Caco-2 (cell line): ENCODE measurements around the gene TFAP2A. TPM values are rescaled to one million over a fixed set of nuclear protein-coding genes. Genes with fewer than 3 reads are reported as not detected.

Experiments
- BruUV-seq: library from RNA; stranded (reverse); fragments of 400-500 nt; replicated peaks from 2 replicates; lab custom pipeline; 2021; lab: Mats Ljungman, UMichigan
- CTCF ChIA-PET: fragments of 300-600 bp; sonication (Branson Sonifier 250); formaldehyde crosslinking; loops from one replicate; lab custom pipeline; 2022; ENCODE audit warnings: antibody characterized with exemption; lab: Charles Lee
- POLR2A ChIA-PET: fragments of 300-600 bp; sonication (Branson Sonifier 250); formaldehyde crosslinking; loops from one replicate; lab custom pipeline; 2022; ENCODE audit warnings: antibody characterized with exemption; lab: Charles Lee
- DNase-seq, 2 experiments: peaks; one replicate each; pipeline versions ENCODE4 v3.0.0 to v3.0.0-alpha.2; 2020 to 2022
- H3K27me3 ChIP-seq: replicated peaks from 2 replicates; pipeline ENCODE4 v1.6.0; 2011; ENCODE audit warnings: low read length; ENCODE audit not compliant: control insufficient read depth, insufficient read depth
- H3K36me3 ChIP-seq: 2 replicates; pipeline ENCODE4 v1.5.1; 2011; ENCODE audit warnings: low read length; ENCODE audit not compliant: control insufficient read depth, insufficient read depth
- H3K4me1 ChIP-seq: fragments of 250-450 bp; sonication (Bioruptor Pico); 2 replicates; pipeline ENCODE4 v1.5.1; 2020; ENCODE audit warnings: mild to moderate bottlenecking
- H3K4me3 ChIP-seq: 2 replicates; pipeline ENCODE4 v1.5.1; 2011; ENCODE audit warnings: low read depth, mild to moderate bottlenecking, control low read depth, low read length
- H3K9me3 ChIP-seq: fragments of 250-450 bp; sonication (Bioruptor Pico); 2 replicates; pipeline ENCODE4 v1.5.1; 2020; ENCODE audit warnings: mild to moderate bottlenecking, moderate library complexity
- H3K27ac Mint-ChIP-seq: one replicate; pipeline ENCODE4 v1.8.0; 2022; ENCODE audit warnings: mixed read lengths; ENCODE audit not compliant: unreplicated experiment
- H3K27me3 Mint-ChIP-seq: one replicate; pipeline ENCODE4 v1.8.0; 2022; ENCODE audit warnings: mixed read lengths; ENCODE audit not compliant: insufficient read depth, unreplicated experiment
- H3K36me3 Mint-ChIP-seq: one replicate; pipeline ENCODE4 v1.8.0; 2022; ENCODE audit warnings: mild to moderate bottlenecking, mixed read lengths; ENCODE audit not compliant: insufficient read depth, unreplicated experiment
- H3K4me1 Mint-ChIP-seq: one replicate; pipeline ENCODE4 v1.8.0; 2022; ENCODE audit warnings: low read depth, mixed read lengths; ENCODE audit not compliant: unreplicated experiment
- H3K4me3 Mint-ChIP-seq: one replicate; pipeline ENCODE4 v1.8.0; 2022; ENCODE audit warnings: mild to moderate bottlenecking, moderate library complexity, mixed read lengths; ENCODE audit not compliant: unreplicated experiment
- H3K9me3 Mint-ChIP-seq: one replicate; pipeline ENCODE4 v1.8.0; 2022; ENCODE audit warnings: mixed read lengths; ENCODE audit not compliant: unreplicated experiment
- CTCF ChIP-seq, 2 experiments: fragments of 200-600 bp in 1 of 2; IDR thresholded peaks; 1 replicate in 1 of 2; 2 replicates in 1 of 2; pipeline versions ENCODE4 v1.5.1 to v1.8.0; 2011 to 2022; ENCODE audit warnings: antibody characterized with exemption in 1 of 2, control low read depth in 1 of 2, inconsistent platforms in 1 of 2, low read depth in 1 of 2, low read length in 1 of 2, mild to moderate bottlenecking in 1 of 2, moderate library complexity in 1 of 2; ENCODE audit not compliant: insufficient read depth in 1 of 2, severe bottlenecking in 1 of 2, unreplicated experiment in 1 of 2
- intact Hi-C: fragments of 100-400 bp; cut with micrococcal nuclease; formaldehyde crosslinking; loops from one replicate; pipeline ENCODE4 v1.10.0; 2022; ENCODE audit not compliant: unreplicated experiment
- total RNA-seq: library from RNA; stranded (reverse); gene quantifications from 2 replicates; pipeline ENCODE4 v1.2.3, GENCODE V29; 2022

Gene TFAP2A
- total RNA-seq, 1 experiment from 2014 or later = 6.3 TPM

GRCh38 chr6:10407018-10407673, 7.7 kb downstream of the TFAP2A start:
- H3K4me1 ChIP-seq = peaks cover 17% of the 10 kb centered on the region; the same call in 1 of the 2 replicates
- Mint-ChIP-seq H3K9me3 (no peaks in the 10 kb centered on the region), H3K4me3 (no peak overlapping the region), H3K27me3 (peaks cover 2% of the 10 kb centered on the region), H3K4me1 (peaks cover 20% of the 10 kb centered on the region), H3K36me3 (peaks cover 37% of the 10 kb centered on the region), H3K27ac (no peak overlapping the region)
- DNase-seq = no peak
- no TSS peak for BruUV-seq
- TF ChIP-seq CTCF (IDR thresholded peaks at IDR 0.05; ENCODE audit: insufficient read depth in 1 of 2, low read depth in 1 of 2, low read length in 1 of 2, severe bottlenecking in 1 of 2, unreplicated experiment in 1 of 2) = no peak
- ChIA-PET CTCF (interaction anchor here (0.7 kb wide), 1 partner anchor 512 kb away, joined by 5 read pairs; no protein-coding TSS in a partner anchor), POLR2A (no interaction called here)
- no peaks in the 10 kb centered on the region for H3K9me3 ChIP-seq
- H3K4me3 ChIP-seq = no peak overlapping the region
- no peaks in the 10 kb centered on the region for H3K27me3 ChIP-seq
- no peaks in the 10 kb centered on the region for H3K36me3 ChIP-seq
- intact Hi-C loops = loop anchor here (10.0 kb wide), 1 partner anchor 862 kb away; no protein-coding TSS in a partner anchor

- ChIA-PET POLR2A (interaction anchor here (0.6 kb wide), 1 partner anchor 8 kb away, joined by 3 read pairs; no protein-coding TSS in a partner anchor), CTCF (interaction anchor here (0.7 kb wide), 1 partner anchor 511 kb away, joined by 5 read pairs; no protein-coding TSS in a partner anchor)
- H3K36me3 ChIP-seq = no peaks in the 10 kb centered on the region
- H3K27ac Mint-ChIP-seq = no peak overlapping the region
- peaks cover 25% of the 10 kb centered on the region for H3K4me1 Mint-ChIP-seq
- peaks cover 2% of the 10 kb centered on the region for H3K27me3 Mint-ChIP-seq
- no peaks in the 10 kb centered on the region for H3K9me3 ChIP-seq
- no peak overlapping the region for H3K4me3 ChIP-seq
- no peaks in the 10 kb centered on the region for H3K9me3 Mint-ChIP-seq
- no peak for DNase-seq
- H3K4me1 ChIP-seq = peaks cover 17% of the 10 kb centered on the region; the same call in 1 of the 2 replicates
- BruUV-seq = no TSS peak
- H3K36me3 Mint-ChIP-seq = peaks cover 31% of the 10 kb centered on the region
- no peak for TF ChIP-seq CTCF (IDR thresholded peaks at IDR 0.05; ENCODE audit: insufficient read depth in 1 of 2, low read depth in 1 of 2, low read length in 1 of 2, severe bottlenecking in 1 of 2, unreplicated experiment in 1 of 2)
- intact Hi-C loops = loop anchor here (10.0 kb wide), 1 partner anchor 862 kb away; no protein-coding TSS in a partner anchor
- H3K4me3 Mint-ChIP-seq = peak overlapping the region; percentile 11
- no peaks in the 10 kb centered on the region for H3K27me3 ChIP-seq
Observed at GRCh38 chr6:10406556-10406955, 8.3 kb downstream of the TFAP2A start.

GRCh38 chr6:10405513-10405900, 9.4 kb downstream of the TFAP2A start:
- Mint-ChIP-seq H3K27ac (peak overlapping the region; percentile 89), H3K4me1 (peaks cover 25% of the 10 kb centered on the region), H3K36me3 (peaks cover 30% of the 10 kb centered on the region), H3K4me3 (peak overlapping the region; percentile 83), H3K9me3 (no peaks in the 10 kb centered on the region), H3K27me3 (no peaks in the 10 kb centered on the region)
- H3K4me1 ChIP-seq = peaks cover 21% of the 10 kb centered on the region
- no TSS peak for BruUV-seq
- intact Hi-C loops = loop anchor here (10.0 kb wide), 1 partner anchor 861 kb away; no protein-coding TSS in a partner anchor
- no peaks in the 10 kb centered on the region for H3K36me3 ChIP-seq
- H3K27me3 ChIP-seq = no peaks in the 10 kb centered on the region
- no peak for DNase-seq
- POLR2A ChIA-PET = no interaction called here
- CTCF ChIA-PET = interaction anchor here (2.8 kb wide), 1 partner anchor 9 kb away, joined by 19 read pairs; the partner anchor contains the start of gene TFAP2A
- no peak for TF ChIP-seq CTCF (IDR thresholded peaks at IDR 0.05; ENCODE audit: insufficient read depth in 1 of 2, low read depth in 1 of 2, low read length in 1 of 2, severe bottlenecking in 1 of 2, unreplicated experiment in 1 of 2)
- H3K9me3 ChIP-seq = no peaks in the 10 kb centered on the region
- H3K4me3 ChIP-seq = peak overlapping the region; percentile 65
